Calu3 (cell line): Measurements from ENCODE around the gene ASTN1. TPM values are rescaled to one million over a fixed set of nuclear protein-coding genes. Genes with fewer than 3 reads are reported as not detected.

Experiments
- BruUV-seq: library from RNA; stranded (reverse); fragments of 400-500 nt; replicated peaks from 2 replicates; lab custom pipeline; 2021; lab: Mats Ljungman, UMichigan
- CTCF ChIA-PET: fragments of 300-600 bp; sonication (Branson Sonifier 250); formaldehyde crosslinking; loops from one replicate; lab custom pipeline; 2022; ENCODE audit warnings: antibody characterized with exemption; lab: Charles Lee
- DNase-seq: peaks from one replicate; pipeline ENCODE4 v3.0.0; 2022
- H3K27ac Mint-ChIP-seq: one replicate; pipeline ENCODE4 v1.8.0; 2022; ENCODE audit warnings: mixed read lengths; ENCODE audit not compliant: unreplicated experiment
- H3K27me3 Mint-ChIP-seq: one replicate; pipeline ENCODE4 v1.8.0; 2022; ENCODE audit warnings: mixed read lengths; ENCODE audit not compliant: unreplicated experiment
- H3K36me3 Mint-ChIP-seq: one replicate; pipeline ENCODE4 v1.8.0; 2022; ENCODE audit warnings: mild to moderate bottlenecking, moderate library complexity, mixed read lengths; ENCODE audit not compliant: insufficient read depth, unreplicated experiment
- H3K4me1 Mint-ChIP-seq: one replicate; pipeline ENCODE4 v1.8.0; 2022; ENCODE audit warnings: mild to moderate bottlenecking, low read depth, mixed read lengths; ENCODE audit not compliant: unreplicated experiment
- H3K4me3 Mint-ChIP-seq: one replicate; pipeline ENCODE4 v1.8.0; 2022; ENCODE audit warnings: mild to moderate bottlenecking, low read depth, moderate library complexity, mixed read lengths; ENCODE audit not compliant: unreplicated experiment
- H3K9me3 Mint-ChIP-seq: one replicate; pipeline ENCODE4 v1.8.0; 2022; ENCODE audit warnings: low read depth, mixed read lengths; ENCODE audit not compliant: unreplicated experiment
- CTCF ChIP-seq: fragments of 200-600 bp; IDR thresholded peaks from one replicate; pipeline ENCODE4 v1.8.0; 2022; ENCODE audit warnings: antibody characterized with exemption; ENCODE audit not compliant: unreplicated experiment
- intact Hi-C: fragments of 100-400 bp; cut with micrococcal nuclease; formaldehyde crosslinking; loops from one replicate; pipeline ENCODE4 v1.10.0; 2022; ENCODE audit not compliant: unreplicated experiment
- total RNA-seq: library from RNA; stranded (reverse); gene quantifications from 2 replicates; pipeline ENCODE4 v1.2.3, GENCODE V29; 2022

Gene ASTN1
- total RNA-seq, 1 experiment from 2014 or later: not detected

- DNase-seq: no peak
- Mint-ChIP-seq H3K36me3 (no peaks in the 10 kb centered on the region), H3K9me3 (no peaks in the 10 kb centered on the region), H3K27me3 (peaks cover 49% of the 10 kb centered on the region), H3K4me1 (no peaks in the 10 kb centered on the region), H3K4me3 (no peak overlapping the region), H3K27ac (no peak overlapping the region)
- no TSS peak for BruUV-seq
- intact Hi-C loops: loop anchor here (10.0 kb wide), 1 partner anchor 57 kb away; no protein-coding TSS in a partner anchor
- no peak for TF ChIP-seq CTCF
- CTCF ChIA-PET: no interaction called here
These were observed 32.8 kb downstream of the ASTN1 start for GRCh38 chr1:177131723-177132122.

GRCh38 chr1:177130451-177130945 lies 34.0 kb downstream of the ASTN1 start:
- Mint-ChIP-seq H3K9me3 (no peaks in the 10 kb centered on the region), H3K27ac (no peak overlapping the region), H3K4me1 (no peaks in the 10 kb centered on the region), H3K4me3 (no peak overlapping the region), H3K27me3 (peaks cover 58% of the 10 kb centered on the region), H3K36me3 (no peaks in the 10 kb centered on the region)
- BruUV-seq: no TSS peak
- intact Hi-C loops: loop anchor here (10.0 kb wide), 1 partner anchor 56 kb away; no protein-coding TSS in a partner anchor
- DNase-seq: no peak
- TF ChIP-seq CTCF: no peak
- CTCF ChIA-PET: no interaction called here

GRCh38 chr1:177128665-177129281 lies 35.7 kb downstream of the ASTN1 start:
- DNase-seq: no peak
- CTCF ChIA-PET: no interaction called here

GRCh38 chr1:177126267-177126666 lies 38.2 kb downstream of the ASTN1 start:
- no peak overlapping the region for H3K27ac Mint-ChIP-seq
- H3K4me3 Mint-ChIP-seq: no peak overlapping the region
- TF ChIP-seq CTCF: no peak
- intact Hi-C loops: no loop called here
- no peaks in the 10 kb centered on the region for H3K36me3 Mint-ChIP-seq
- H3K9me3 Mint-ChIP-seq: no peaks in the 10 kb centered on the region
- CTCF ChIA-PET: no interaction called here
- H3K27me3 Mint-ChIP-seq: peaks cover 85% of the 10 kb centered on the region
- no peak for DNase-seq
- no peaks in the 10 kb centered on the region for H3K4me1 Mint-ChIP-seq
- no TSS peak for BruUV-seq

More at GRCh38 chr1:177128665-177129281, 35.7 kb downstream of the ASTN1 start:
- Mint-ChIP-seq H3K36me3 (no peaks in the 10 kb centered on the region), H3K27me3 (peaks cover 75% of the 10 kb centered on the region), H3K4me3 (no peak overlapping the region), H3K27ac (no peak overlapping the region), H3K9me3 (no peaks in the 10 kb centered on the region), H3K4me1 (no peaks in the 10 kb centered on the region)
- no peak for TF ChIP-seq CTCF
- intact Hi-C loops: no loop called here
- BruUV-seq: no TSS peak
